ENCODE measurements around the gene TRAPPC3.
A peak's percentile ranks its signal among the peaks of the same experiment; 100 is the strongest.

TRAPPC3 gene

GRCh38 chr1:36097693-36098585, 51.3 kb downstream of the TRAPPC3 start:
- no peak for DNase-seq

DNA sequence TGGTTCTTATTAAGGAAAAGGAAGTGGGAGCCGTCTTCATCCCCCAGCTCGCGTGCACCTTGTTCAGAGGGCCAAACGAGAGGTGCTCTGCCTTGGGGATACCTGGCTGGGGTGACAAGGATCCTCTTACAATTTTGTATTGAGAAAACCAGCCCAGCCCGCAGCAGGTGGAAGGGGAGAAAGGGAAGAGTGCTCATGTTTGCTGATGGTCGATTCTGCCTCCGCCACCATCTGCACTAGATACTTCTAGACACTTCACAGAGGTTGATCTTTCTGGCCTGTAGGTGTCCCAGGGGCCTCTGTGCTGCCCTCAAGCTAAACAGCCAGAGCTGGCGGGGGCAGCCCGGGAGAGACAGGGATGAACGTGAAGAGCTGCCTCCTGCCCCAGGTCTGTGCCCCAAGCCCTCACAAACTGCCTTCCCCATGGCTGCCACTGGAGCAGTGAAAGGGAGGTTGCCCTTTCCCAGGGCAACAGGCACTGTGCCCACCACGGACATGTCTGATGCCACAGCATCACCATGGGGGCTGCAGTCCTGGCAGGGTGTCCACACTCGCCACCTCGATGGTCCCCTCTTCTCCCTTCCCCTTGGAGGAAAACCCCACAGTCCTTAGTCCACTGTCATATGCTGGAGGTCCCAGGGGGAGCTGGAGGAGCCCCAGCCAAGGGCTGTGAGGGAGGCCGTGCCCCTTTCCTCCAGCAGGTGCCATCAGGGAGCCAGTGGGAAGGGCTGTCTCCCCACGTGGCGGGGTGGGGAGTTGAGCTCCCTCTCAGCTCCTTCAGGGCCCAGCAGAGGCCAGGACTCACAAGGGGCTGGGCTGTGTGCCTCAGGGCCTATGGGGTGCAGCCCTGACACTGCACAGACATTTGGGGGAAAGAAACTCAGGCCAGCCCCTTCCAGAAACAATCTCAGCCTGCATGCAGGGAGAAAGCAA, 52.5 kb downstream of the TRAPPC3 start:
- DNase-seq: no peak

DNA sequence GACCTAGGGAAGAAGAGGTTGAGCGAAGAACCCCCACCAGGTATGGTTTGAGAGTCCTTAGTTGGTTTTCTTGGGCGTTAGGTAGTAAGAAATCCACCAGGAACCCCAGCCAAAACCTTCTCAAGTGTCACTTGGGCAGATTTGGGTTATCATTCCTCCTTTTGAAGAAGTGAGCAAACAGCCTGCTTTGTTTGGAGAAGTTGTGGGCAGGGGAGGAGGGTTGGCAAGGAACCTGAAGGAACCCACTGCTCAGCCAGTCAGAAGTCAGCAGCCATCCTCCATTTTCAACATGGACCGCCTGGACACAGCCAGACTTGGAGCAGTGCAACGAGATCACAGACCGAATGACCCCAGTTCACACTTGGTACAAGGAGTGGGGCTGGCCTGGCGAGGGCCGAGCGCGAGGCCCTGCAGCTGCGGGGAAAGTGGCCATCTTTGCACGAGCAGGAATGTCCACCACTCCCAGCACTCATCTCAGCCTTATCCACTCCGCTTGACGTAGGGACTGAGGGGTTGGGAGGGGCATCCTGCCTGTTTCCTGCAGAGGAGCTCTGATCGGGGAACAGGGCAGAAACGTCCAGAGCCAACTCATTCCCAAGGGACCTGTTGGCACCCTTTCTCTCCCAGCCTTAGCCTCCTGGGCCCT, 53.4 kb downstream of the TRAPPC3 start:
- no peak for DNase-seq

DNA sequence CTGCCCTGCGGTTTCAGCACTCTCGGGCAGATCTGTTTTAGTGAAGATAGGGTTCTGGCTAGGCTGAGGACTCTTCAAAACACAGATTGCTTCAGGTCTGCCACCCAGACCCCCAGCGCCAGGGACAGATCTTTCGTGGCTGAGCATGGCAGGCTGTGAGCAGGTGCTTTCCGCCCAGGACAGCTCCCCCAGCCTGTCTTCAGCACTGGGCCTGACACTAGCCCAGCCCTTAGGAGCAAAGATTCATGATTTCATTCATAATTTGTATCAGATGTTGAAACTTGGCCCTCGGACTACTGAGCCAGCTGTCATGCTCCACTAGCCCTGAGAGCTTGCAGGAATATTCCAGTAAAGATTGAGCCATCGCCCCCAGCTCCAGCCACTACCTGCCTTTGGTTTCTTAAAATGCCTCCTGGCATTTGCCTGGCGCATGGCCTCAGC, 54.6 kb downstream of the TRAPPC3 start:
- DNase-seq: no peak

DNA sequence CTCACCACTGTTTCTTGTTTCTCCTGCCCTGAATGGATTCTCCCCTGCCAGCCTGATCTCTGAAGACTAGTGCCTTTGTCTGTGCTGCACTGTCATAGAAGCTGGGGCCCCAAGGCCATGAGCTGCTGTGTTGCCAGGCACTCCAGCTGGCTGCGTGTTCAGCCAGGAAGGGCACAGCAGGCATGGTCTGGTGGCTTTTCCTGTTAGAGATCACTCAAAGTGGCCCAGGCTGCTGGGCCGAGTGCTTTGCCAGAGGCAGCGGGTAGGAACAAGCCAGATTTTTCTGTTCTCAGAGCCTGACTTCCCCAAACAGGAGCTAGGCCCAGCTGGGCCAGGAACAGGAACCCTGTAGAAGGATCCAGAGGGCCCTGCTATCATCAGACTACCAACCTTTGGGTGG, 55.4 kb downstream of the TRAPPC3 start:
- no peak for DNase-seq

DNA sequence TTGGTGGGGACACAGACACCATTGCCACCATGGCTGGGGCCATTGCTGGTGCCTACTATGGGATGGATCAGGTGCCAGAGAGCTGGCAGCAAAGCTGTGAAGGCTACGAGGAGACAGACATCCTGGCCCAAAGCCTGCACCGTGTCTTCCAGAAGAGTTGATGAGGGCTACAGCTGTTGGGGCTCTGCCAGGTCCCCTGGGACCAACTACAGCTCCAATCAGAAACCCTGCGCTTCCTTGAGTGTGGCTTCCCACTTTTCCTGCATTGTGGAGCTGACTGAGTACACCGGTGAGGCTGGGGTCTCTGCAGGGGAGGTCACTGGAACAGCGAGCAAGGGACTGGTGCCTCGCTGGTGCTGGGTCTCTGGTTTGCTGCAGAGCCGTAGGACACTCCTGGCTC, 56.1 kb downstream of the TRAPPC3 start:
- DNase-seq: no peak

- no peak for DNase-seq
Measured at GRCh38 chr1:36092798-36093185, 56.5 kb downstream of the TRAPPC3 start.

DNA sequence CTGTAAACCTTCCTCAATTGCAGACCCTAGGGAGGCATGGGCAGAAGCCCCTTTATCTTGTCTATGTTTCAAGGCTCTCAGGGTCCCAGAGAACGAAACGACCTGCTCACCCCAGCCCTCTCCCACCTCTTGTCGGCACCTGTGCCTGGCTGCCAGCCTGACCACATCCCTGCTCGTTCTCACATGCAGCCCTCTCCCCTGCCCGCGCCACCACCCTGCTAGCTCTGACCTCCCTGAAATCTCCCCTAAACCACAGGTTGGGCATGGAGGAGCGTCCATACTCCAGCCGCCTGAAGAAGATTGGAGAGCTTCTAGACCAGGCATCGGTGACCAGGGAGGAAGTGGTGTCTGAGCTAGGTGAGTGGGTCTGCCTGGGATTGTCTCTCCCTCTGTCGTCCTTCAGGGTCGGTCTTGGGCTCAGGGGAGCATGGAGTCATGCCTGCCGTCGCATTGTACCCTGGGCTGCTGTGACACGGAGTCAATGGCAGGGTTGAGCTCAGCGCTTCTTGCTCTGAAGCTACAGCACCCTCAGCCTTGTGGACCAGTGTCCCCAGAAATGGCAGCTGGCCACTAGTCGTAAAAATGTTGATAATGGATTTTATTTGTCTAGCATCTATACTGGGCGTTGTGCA, 57.0 kb downstream of the TRAPPC3 start:
- DNase-seq: no peak

- no peak for DNase-seq
Measured at GRCh38 chr1:36091698-36092097, 57.6 kb downstream of the TRAPPC3 start.

GRCh38 chr1:36091141-36091540, 58.1 kb downstream of the TRAPPC3 start:
- DNase-seq: no peak

GRCh38 chr1:36089393-36090121, 59.7 kb downstream of the TRAPPC3 start:
- DNase-seq: no peak

DNA sequence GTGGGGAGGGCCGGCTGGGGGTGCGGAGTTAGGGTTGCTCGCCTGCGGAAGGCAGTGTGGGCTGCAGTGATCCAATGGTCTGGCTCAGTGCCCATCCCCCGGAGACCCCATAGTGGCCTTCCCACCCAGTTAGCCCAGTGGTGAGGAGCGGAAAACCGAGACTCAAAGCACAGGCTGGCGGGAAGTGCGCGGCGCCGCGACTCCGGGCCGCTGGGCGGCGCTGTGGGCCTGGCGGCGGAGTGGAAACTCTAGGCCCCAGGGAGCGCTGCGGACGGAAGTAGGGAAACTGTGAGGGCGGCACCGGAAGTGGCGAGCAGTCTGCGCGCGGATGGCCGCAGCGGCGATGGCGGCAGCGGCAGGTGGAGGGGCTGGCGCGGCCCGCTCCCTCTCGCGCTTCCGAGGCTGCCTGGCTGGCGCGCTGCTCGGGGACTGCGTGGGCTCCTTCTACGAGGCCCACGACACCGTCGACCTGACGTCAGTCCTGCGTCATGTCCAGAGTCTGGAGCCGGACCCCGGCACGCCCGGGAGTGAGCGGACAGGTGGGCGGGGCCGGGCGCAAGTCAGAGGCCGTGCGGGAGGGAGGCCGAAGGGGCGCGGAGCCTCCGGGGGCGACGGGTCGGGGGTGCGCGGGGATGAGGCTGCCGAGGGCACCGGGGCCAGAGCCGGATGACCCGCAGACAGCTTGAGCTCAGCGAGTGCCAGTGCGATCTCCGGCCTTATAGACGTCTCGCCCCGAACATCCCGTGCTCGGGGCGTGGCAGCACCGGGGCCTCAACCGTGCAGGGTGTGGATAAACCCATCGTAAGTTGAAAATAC, 60.5 kb downstream of the TRAPPC3 start, which contains the start of gene ADPRS:
Gene ADPRS, plus strand, starts transcription at position 316 of the 816 bp plus-strand sequence. Its CDS starts 13 bp downstream, at position 329.
- peak; percentile 91 for DNase-seq

DNA sequence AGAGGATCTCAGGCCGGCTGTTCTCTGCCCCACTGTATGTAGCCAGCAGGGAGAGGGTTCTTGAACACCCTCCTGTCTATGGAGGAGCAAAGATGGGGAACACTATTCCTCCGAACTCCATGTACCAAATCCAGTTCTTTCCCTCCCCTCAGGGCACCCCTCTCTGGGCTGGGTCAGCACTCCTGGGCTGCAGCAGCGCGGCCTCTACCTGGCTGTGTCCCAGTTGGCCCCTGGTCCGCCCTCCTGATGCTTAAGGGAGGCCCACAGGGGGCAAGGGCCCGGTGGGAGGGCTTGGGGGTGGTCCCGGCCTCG, 61.1 kb downstream of the TRAPPC3 start:
- no peak for DNase-seq

- no peak for DNase-seq
Measured at GRCh38 chr1:36087233-36088123, 61.8 kb downstream of the TRAPPC3 start.
